H9 (cell line): ENCODE results near the gene RRP9. TPM values are rescaled to one million over a fixed set of nuclear protein-coding genes. Genes with fewer than 3 reads are reported as not detected.
A peak's percentile ranks its signal among the peaks of the same experiment; 100 is the strongest.

ENCODE experiments used
- DNase-seq: peaks from one replicate; pipeline ENCODE4 v3.0.0-alpha.2; 2017
- H2AFZ ChIP-seq: one replicate; pipeline ENCODE4 v1.6.1; 2013; ENCODE audit warnings: mild to moderate bottlenecking, low read length, control low read depth, moderate library complexity
- H2AK5ac ChIP-seq: 2 replicates; pipeline ENCODE4 v1.6.1; 2013; ENCODE audit warnings: low read length, control low read depth, mixed read lengths; ENCODE audit not compliant: insufficient read length
- H2BK120ac ChIP-seq: one replicate; pipeline ENCODE4 v1.6.1; 2013; ENCODE audit warnings: low read depth, mild to moderate bottlenecking, low read length, control low read depth, inconsistent platforms; ENCODE audit not compliant: poor library complexity, severe bottlenecking
- H2BK12ac ChIP-seq: 2 replicates; pipeline ENCODE4 v1.6.1; 2013; ENCODE audit warnings: low read length, control low read depth, mixed read lengths, low read depth; ENCODE audit not compliant: insufficient read length
- H2BK15ac ChIP-seq: 2 replicates; pipeline ENCODE4 v1.6.1; 2013; ENCODE audit warnings: low read depth, low read length, control low read depth
- H2BK20ac ChIP-seq: one replicate; pipeline ENCODE4 v1.6.1; 2013; ENCODE audit warnings: low read depth, mild to moderate bottlenecking, low read length, control low read depth, inconsistent platforms; ENCODE audit not compliant: poor library complexity, severe bottlenecking
- H2BK5ac ChIP-seq: 2 replicates; pipeline ENCODE4 v1.6.1; 2013; ENCODE audit warnings: low read length, control low read depth, mixed read lengths; ENCODE audit not compliant: insufficient read length
- H3K14ac ChIP-seq: 2 replicates; pipeline ENCODE4 v1.6.1; 2013; ENCODE audit warnings: low read length, control low read depth; ENCODE audit not compliant: insufficient read depth
- H3K18ac ChIP-seq: 2 replicates; pipeline ENCODE4 v1.6.1; 2013; ENCODE audit warnings: low read depth, mild to moderate bottlenecking, mixed read lengths, low read length, control low read depth; ENCODE audit not compliant: insufficient read length
- H3K23ac ChIP-seq: 2 replicates; pipeline ENCODE4 v1.6.1; 2013; ENCODE audit warnings: low read length, control low read depth, mixed read lengths, low read depth; ENCODE audit not compliant: insufficient read length
- H3K23me2 ChIP-seq: 2 replicates; pipeline ENCODE4 v1.6.1; 2013; ENCODE audit warnings: low read depth, mild to moderate bottlenecking, mixed read lengths, low read length, control low read depth; ENCODE audit not compliant: insufficient read length, poor library complexity, severe bottlenecking
- H3K27ac ChIP-seq: 2 replicates; pipeline ENCODE4 v1.5.1; 2013; ENCODE audit warnings: low read length, control low read depth, mixed read lengths, low read depth; ENCODE audit not compliant: insufficient read length
- H3K27me3 ChIP-seq: 2 replicates; pipeline ENCODE4 v1.6.1; 2013; ENCODE audit warnings: low read length, control low read depth, inconsistent platforms; ENCODE audit not compliant: insufficient read depth
- H3K4ac ChIP-seq: 2 replicates; pipeline ENCODE4 v1.6.1; 2013; ENCODE audit warnings: low read depth, mild to moderate bottlenecking, control low read depth, inconsistent platforms, low read length, moderate library complexity
- H3K4me1 ChIP-seq: 2 replicates; pipeline ENCODE4 v1.6.1; 2013; ENCODE audit warnings: low read length, control low read depth, inconsistent platforms; ENCODE audit not compliant: insufficient read depth
- H3K4me2 ChIP-seq: 2 replicates; pipeline ENCODE4 v1.6.1; 2013; ENCODE audit warnings: low read length, control low read depth, mixed read lengths; ENCODE audit not compliant: insufficient read length, insufficient read depth
- H3K56ac ChIP-seq: 2 replicates; pipeline ENCODE4 v1.6.1; 2013; ENCODE audit warnings: low read depth, mild to moderate bottlenecking, mixed read lengths, low read length, control low read depth; ENCODE audit not compliant: insufficient read length
- H3K79me1 ChIP-seq: 2 replicates; pipeline ENCODE4 v1.6.1; 2013; ENCODE audit warnings: low read depth, mild to moderate bottlenecking, moderate library complexity, low read length, control low read depth, inconsistent platforms; ENCODE audit not compliant: insufficient read depth, poor library complexity, severe bottlenecking
- H3K79me2 ChIP-seq: 2 replicates; pipeline ENCODE4 v1.6.1; 2013; ENCODE audit warnings: low read length, control low read depth, inconsistent platforms; ENCODE audit not compliant: insufficient read depth
- H3K9ac ChIP-seq: 2 replicates; pipeline ENCODE4 v1.6.1; 2013; ENCODE audit warnings: low read length, control low read depth, mixed read lengths; ENCODE audit not compliant: insufficient read length; ENCODE audit errors: extremely low read depth
- H3K9me3 ChIP-seq: one replicate; pipeline ENCODE4 v1.6.1; 2013; ENCODE audit warnings: low read depth, low read length, inconsistent platforms; ENCODE audit not compliant: control insufficient read depth
- H3T11ph ChIP-seq: one replicate; pipeline ENCODE4 v1.6.1; 2013; ENCODE audit warnings: mild to moderate bottlenecking, low read length, control low read depth, inconsistent platforms
- H4K20me1 ChIP-seq: one replicate; pipeline ENCODE4 v1.6.1; 2013; ENCODE audit not compliant: control insufficient read depth, insufficient read length, insufficient read depth
- H4K5ac ChIP-seq: 2 replicates; pipeline ENCODE4 v1.6.1; 2013; ENCODE audit warnings: low read depth, mild to moderate bottlenecking, mixed read lengths, low read length, control low read depth; ENCODE audit not compliant: insufficient read length
- H4K8ac ChIP-seq: replicated peaks from 2 replicates; pipeline ENCODE4 v1.6.1; 2013; ENCODE audit warnings: low read length, control low read depth, mixed read lengths, low read depth; ENCODE audit not compliant: insufficient read length
- H4K91ac ChIP-seq: 2 replicates; pipeline ENCODE4 v1.6.1; 2013; ENCODE audit warnings: low read depth, mild to moderate bottlenecking, moderate library complexity, mixed read lengths, low read length, control low read depth; ENCODE audit not compliant: insufficient read length
- H3K27ac Mint-ChIP-seq, 3 experiments: 2 replicates in 2 of 3; 3 replicates in 1 of 3; pipeline ENCODE4 v1.8.0; 2020 to 2021; ENCODE audit warnings: mixed read lengths in 3 of 3, mild to moderate bottlenecking in 1 of 3, moderate library complexity in 1 of 3
- H3K27me3 Mint-ChIP-seq: 2 replicates; pipeline ENCODE4 v1.8.0; 2021; ENCODE audit warnings: low read depth, mild to moderate bottlenecking, moderate library complexity, mixed read lengths
- H3K36me3 Mint-ChIP-seq, 3 experiments: 2 replicates in 2 of 3; 3 replicates in 1 of 3; pipeline ENCODE4 v1.8.0; 2020 to 2021; ENCODE audit warnings: low read depth in 3 of 3, mixed read lengths in 3 of 3; ENCODE audit not compliant: insufficient read depth in 1 of 3
- H3K4me1 Mint-ChIP-seq, 2 experiments: 2 replicates each; pipeline ENCODE4 v1.8.0; 2020; ENCODE audit warnings: mixed read lengths in 2 of 2
- H3K4me3 Mint-ChIP-seq, 2 experiments: 2 replicates in 1 of 2; 3 replicates in 1 of 2; pipeline ENCODE4 v1.8.0; 2020 to 2021; ENCODE audit warnings: mild to moderate bottlenecking in 2 of 2, mixed read lengths in 2 of 2, moderate library complexity in 1 of 2
- H3K9me3 Mint-ChIP-seq, 2 experiments: 2 replicates in 1 of 2; 3 replicates in 1 of 2; pipeline ENCODE4 v1.8.0; 2020; ENCODE audit warnings: mild to moderate bottlenecking in 2 of 2, mixed read lengths in 2 of 2, moderate library complexity in 1 of 2
- WGBS: extraction: QIAGEN DNeasy Blood & Tissue Kit; methylation state at CpG from one replicate; pipeline ENCODE4 v1.1.7; 2013; ENCODE audit warnings: missing lambda C conversion rate, low lambda C conversion rate, mixed read lengths; ENCODE audit not compliant: insufficient read length; ENCODE audit errors: extremely low coverage; 5-methylcytosine and 5-hydroxymethylcytosine counted together
- total RNA-seq: library from RNA; stranded (reverse); gene quantifications from 2 replicates; pipeline ENCODE4 v1.2.1, GENCODE V29; 2021
- TF ChIP-seq, protein P1 (sequence below): fragments of 200-600 bp; sonication (generic); conservative IDR thresholded peaks from 3 replicates; pipeline ENCODE4 v1.8.0; 2021; ENCODE audit warnings: antibody characterized with exemption, mild to moderate bottlenecking

The RRP9 gene
- total RNA-seq, 1 experiment from 2014 or later: 64.0 TPM

DNA sequence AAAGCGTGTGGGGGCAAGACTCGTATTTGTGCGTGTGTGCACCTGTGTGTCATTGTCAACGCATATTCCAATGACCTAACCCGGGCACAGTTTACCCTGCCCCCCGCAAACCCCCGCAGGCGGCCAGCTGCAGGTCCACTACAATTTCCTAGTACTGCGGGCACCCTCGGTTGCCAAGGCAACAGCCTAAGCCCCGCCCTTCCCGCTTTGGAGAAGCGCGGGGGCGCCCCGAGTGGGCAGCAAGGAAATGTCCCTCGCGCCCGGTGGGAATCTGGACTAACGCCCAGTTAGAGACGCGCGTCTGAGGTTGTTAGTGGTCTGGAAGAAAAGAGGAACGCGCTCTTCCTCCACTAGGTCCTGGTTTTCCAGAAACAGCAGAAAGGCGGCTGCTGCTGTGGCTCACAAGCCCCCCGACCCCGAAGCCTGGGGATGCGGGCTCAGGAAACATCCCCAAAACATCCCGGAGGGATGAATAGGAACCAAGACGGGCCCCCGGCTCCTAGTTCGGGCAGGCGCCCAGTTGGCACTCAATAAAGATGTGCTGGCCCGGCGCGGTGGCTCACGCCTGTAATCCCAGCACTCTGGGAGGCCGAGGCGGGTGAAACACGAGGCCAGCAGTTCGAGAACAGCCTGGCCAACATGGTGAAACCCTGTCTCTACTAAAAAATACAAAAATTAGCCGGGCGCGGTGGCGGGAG is 34.3 kb upstream of the RRP9 start:
- no peaks in the 10 kb centered on the region for H3K9me3 Mint-ChIP-seq
- Histone ChIP-seq H4K20me1 (peaks cover 3% of the 10 kb centered on the region), H3K79me1 (no peaks in the 10 kb centered on the region), H3K23me2 (peaks cover 10% of the 10 kb centered on the region), H4K8ac (no peak overlapping the region), H4K91ac (no peak overlapping the region), H3K4me2 (peak overlapping the region; percentile 64), H2BK12ac (no peak overlapping the region), H3K9ac (no peak overlapping the region), H2BK20ac (no peak overlapping the region), H3K27me3 (peaks cover 7% of the 10 kb centered on the region; the same call in 1 of the 2 replicates), H3K27ac (no peak overlapping the region), H3T11ph (no peak overlapping the region), H3K79me2 (no peaks in the 10 kb centered on the region), H3K14ac (no peak overlapping the region), H3K4me1 (peaks cover 9% of the 10 kb centered on the region; the same call in 1 of the 2 replicates), H2BK15ac (no peak overlapping the region), H3K56ac (no peak overlapping the region), H3K4ac (no peak overlapping the region), H3K23ac (no peak overlapping the region), H4K5ac (no peak overlapping the region), H3K18ac (no peak overlapping the region), H2AFZ (no peak overlapping the region), H3K9me3 (no peaks in the 10 kb centered on the region), H2BK5ac (no peak overlapping the region), H2BK120ac (no peak overlapping the region), H2AK5ac (no peak overlapping the region)
- H3K4me3 Mint-ChIP-seq: peak overlapping the region; percentile 58 to 72
- no CpG with 5 or more reads among the region's 46 CpGs for whole genome bisulfite sequencing
- H3K27ac Mint-ChIP-seq: no peak overlapping the region
- H3K4me1 Mint-ChIP-seq: peaks cover 14 to 22% of the 10 kb centered on the region in 2 experiments
- DNase-seq: peak; percentile 65
- H3K36me3 Mint-ChIP-seq: no peaks in the 10 kb centered on the region; a peak in 3 of 7 replicates
- peaks cover 34% of the 10 kb centered on the region for H3K27me3 Mint-ChIP-seq
- TF ChIP-seq, protein P1, sequence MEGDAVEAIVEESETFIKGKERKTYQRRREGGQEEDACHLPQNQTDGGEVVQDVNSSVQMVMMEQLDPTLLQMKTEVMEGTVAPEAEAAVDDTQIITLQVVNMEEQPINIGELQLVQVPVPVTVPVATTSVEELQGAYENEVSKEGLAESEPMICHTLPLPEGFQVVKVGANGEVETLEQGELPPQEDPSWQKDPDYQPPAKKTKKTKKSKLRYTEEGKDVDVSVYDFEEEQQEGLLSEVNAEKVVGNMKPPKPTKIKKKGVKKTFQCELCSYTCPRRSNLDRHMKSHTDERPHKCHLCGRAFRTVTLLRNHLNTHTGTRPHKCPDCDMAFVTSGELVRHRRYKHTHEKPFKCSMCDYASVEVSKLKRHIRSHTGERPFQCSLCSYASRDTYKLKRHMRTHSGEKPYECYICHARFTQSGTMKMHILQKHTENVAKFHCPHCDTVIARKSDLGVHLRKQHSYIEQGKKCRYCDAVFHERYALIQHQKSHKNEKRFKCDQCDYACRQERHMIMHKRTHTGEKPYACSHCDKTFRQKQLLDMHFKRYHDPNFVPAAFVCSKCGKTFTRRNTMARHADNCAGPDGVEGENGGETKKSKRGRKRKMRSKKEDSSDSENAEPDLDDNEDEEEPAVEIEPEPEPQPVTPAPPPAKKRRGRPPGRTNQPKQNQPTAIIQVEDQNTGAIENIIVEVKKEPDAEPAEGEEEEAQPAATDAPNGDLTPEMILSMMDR: no peak
